ENCODE results near the gene GATB. TPM values are rescaled to one million over a fixed set of nuclear protein-coding genes. Genes with fewer than 3 reads are reported as not detected.
A peak's percentile ranks its signal among the peaks of the same experiment; 100 is the strongest.

GATB gene, protein sequence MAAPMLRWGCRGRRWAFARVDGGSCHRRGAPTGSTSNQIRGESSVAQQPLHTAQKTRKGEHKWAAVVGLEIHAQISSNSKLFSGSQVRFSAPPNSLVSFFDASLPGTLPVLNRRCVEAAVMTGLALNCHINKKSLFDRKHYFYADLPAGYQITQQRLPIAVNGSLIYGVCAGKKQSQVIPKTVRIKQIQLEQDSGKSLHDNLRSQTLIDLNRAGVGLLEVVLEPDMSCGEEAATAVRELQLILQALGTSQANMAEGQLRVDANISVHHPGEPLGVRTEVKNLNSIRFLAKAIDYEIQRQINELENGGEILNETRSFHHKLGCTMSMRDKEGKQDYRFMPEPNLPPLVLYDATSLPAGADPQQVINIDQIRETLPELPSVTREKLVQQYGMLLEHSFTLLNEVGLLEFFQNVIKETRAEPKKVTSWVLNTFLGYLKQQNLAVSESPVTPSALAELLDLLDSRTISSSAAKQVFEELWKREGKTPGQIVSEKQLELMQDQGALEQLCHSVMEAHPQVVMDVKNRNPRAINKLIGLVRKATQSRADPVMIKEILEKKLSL
- polyA plus RNA-seq = 17.4 TPM
- long read RNA-seq, donor 1, partial matches to known transcripts = 0 of 2 reads
- long read RNA-seq, donor 1, other reads (novel, unspliced or antisense) = 0 of 2 reads
- long read RNA-seq, donor 2, transcript GATB-201 (13 exons, 2,385 nt) = major isoform, 5 of 5 reads
- long read RNA-seq, donor 2, partial matches to known transcripts = 0 of 5 reads
- long read RNA-seq, donor 2, other reads (novel, unspliced or antisense) = 0 of 5 reads
- long read RNA-seq, donor 3, transcript GATB-201 (13 exons, 2,385 nt) = major isoform, 5 of 10 reads
- long read RNA-seq, donor 3, partial matches to known transcripts = 5 of 10 reads
- long read RNA-seq, donor 3, other reads (novel, unspliced or antisense) = 0 of 10 reads
- long read RNA-seq, donor 4 = 0 reads
- long read RNA-seq, donor 5, partial matches to known transcripts = 0 of 2 reads
- long read RNA-seq, donor 5, other reads (novel, unspliced or antisense) = 0 of 2 reads
- long read RNA-seq, donor 6, transcript GATB-201 (13 exons, 2,385 nt) = major isoform, 5 of 5 reads
- long read RNA-seq, donor 6, partial matches to known transcripts = 0 of 5 reads
- long read RNA-seq, donor 6, other reads (novel, unspliced or antisense) = 0 of 5 reads
- long read RNA-seq, donor 7 = 0 reads
- long read RNA-seq, donor 8, partial matches to known transcripts = 0 of 4 reads
- long read RNA-seq, donor 8, other reads (novel, unspliced or antisense) = 0 of 4 reads
- long read RNA-seq, donor 9, partial matches to known transcripts = 5 of 7 reads
- long read RNA-seq, donor 9, other reads (novel, unspliced or antisense) = 0 of 7 reads
- long read RNA-seq, donor 10, partial matches to known transcripts = 0 of 2 reads
- long read RNA-seq, donor 10, other reads (novel, unspliced or antisense) = 0 of 2 reads
- long read RNA-seq, donor 11, partial matches to known transcripts = 0 of 1 reads
- long read RNA-seq, donor 11, other reads (novel, unspliced or antisense) = 0 of 1 reads

- DNase-seq = peak; percentile 97
- Histone ChIP-seq H3K4me3 (ENCODE audit: low read length) (peak within 1 kb of the TSS; percentile 97), H3K36me3 (ENCODE audit: control insufficient read depth, insufficient read depth, low read length) (no peaks in the 10 kb centered on the region), H3K9me3 (ENCODE audit: control insufficient read depth, low read depth, low read length) (no peaks in the 10 kb centered on the region), H3K27ac (ENCODE audit: low read length) (peak within 1 kb of the TSS; percentile 21), H3K4me1 (ENCODE audit: control insufficient read depth, insufficient read depth, low read length) (peaks cover 3% of the 10 kb centered on the region), H3K27me3 (ENCODE audit: control insufficient read depth, insufficient read depth, low read length) (peaks cover 4% of the 10 kb centered on the region)
- no CpG with 5 or more reads among the region's 35 CpGs for WGBS (ENCODE audit: insufficient coverage, low lambda C conversion rate)
Measured at GRCh38 chr4:151760712-151761661, at the start of gene GATB. Gene GATB (minus strand): TSS chr4:151761007. CDS start chr4:151760982, 25 bp downstream.

- no CpG with 5 or more reads among the region's 4 CpGs for WGBS (ENCODE audit: insufficient coverage, low lambda C conversion rate)
- Histone ChIP-seq H3K4me1 (ENCODE audit: control insufficient read depth, insufficient read depth, low read length) (peaks cover 4% of the 10 kb centered on the region), H3K4me3 (ENCODE audit: low read length) (no peak overlapping the region), H3K36me3 (ENCODE audit: control insufficient read depth, insufficient read depth, low read length) (no peaks in the 10 kb centered on the region), H3K9me3 (ENCODE audit: control insufficient read depth, low read depth, low read length) (no peaks in the 10 kb centered on the region), H3K27me3 (ENCODE audit: control insufficient read depth, insufficient read depth, low read length) (no peaks in the 10 kb centered on the region), H3K27ac (ENCODE audit: low read length) (no peak overlapping the region)
- no peak for DNase-seq
Measured at GRCh38 chr4:151810476-151810875, 49.7 kb upstream of the GATB start.

DNA sequence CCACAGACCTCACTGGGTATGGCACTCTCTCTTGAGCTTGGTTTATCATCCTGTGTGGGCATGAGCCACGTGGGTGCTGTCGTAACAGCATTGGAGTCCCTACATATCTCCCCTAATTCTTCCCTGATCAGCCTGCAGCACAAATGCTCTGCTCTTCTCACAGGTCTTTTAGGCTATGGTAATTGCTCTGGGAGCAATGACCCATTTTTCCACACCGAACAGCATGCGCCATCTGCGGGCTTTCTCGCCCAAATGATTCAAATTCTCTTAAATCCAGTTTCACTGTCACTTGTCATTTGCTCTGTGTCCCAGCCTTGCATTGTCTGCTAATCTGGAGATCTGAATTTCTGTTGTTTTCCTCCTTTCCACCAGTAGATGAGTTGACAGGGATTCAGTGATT, 48.9 kb upstream of the GATB start:
- Histone ChIP-seq H3K27ac (ENCODE audit: low read length) (no peak overlapping the region), H3K36me3 (ENCODE audit: control insufficient read depth, insufficient read depth, low read length) (no peaks in the 10 kb centered on the region), H3K27me3 (ENCODE audit: control insufficient read depth, insufficient read depth, low read length) (no peaks in the 10 kb centered on the region), H3K4me3 (ENCODE audit: low read length) (no peak overlapping the region), H3K4me1 (ENCODE audit: control insufficient read depth, insufficient read depth, low read length) (peaks cover 4% of the 10 kb centered on the region), H3K9me3 (ENCODE audit: control insufficient read depth, low read depth, low read length) (no peaks in the 10 kb centered on the region)
- DNase-seq = no peak
- WGBS (ENCODE audit: insufficient coverage, low lambda C conversion rate) = no CpG with 5 or more reads among the region's 6 CpGs

DNA sequence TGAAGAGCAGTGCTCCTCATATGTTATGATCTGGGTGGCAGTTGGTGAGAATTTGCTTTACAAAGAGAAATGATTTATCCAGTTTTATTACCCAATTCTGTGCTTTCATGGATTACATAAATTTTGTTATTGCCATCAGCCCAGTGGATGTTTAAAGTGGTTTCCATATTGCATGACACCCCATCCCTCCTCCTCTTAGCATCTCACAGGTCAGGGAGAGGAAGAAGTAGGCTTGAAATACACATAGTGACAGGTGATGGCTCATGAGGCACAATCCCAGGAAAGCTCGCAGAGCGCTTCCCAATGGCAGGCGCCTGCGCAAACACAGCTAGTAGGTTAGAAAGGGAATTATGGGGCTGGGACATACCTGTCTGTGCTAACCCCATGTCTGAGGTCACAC, 47.7 kb upstream of the GATB start:
- Histone ChIP-seq H3K27me3 (ENCODE audit: control insufficient read depth, insufficient read depth, low read length) (no peaks in the 10 kb centered on the region), H3K36me3 (ENCODE audit: control insufficient read depth, insufficient read depth, low read length) (no peaks in the 10 kb centered on the region), H3K4me1 (ENCODE audit: control insufficient read depth, insufficient read depth, low read length) (peaks cover 4% of the 10 kb centered on the region), H3K4me3 (ENCODE audit: low read length) (no peak overlapping the region), H3K9me3 (ENCODE audit: control insufficient read depth, low read depth, low read length) (no peaks in the 10 kb centered on the region), H3K27ac (ENCODE audit: low read length) (no peak overlapping the region)
- no peak for DNase-seq
- no CpG with 5 or more reads among the region's 4 CpGs for WGBS (ENCODE audit: insufficient coverage, low lambda C conversion rate)

DNA sequence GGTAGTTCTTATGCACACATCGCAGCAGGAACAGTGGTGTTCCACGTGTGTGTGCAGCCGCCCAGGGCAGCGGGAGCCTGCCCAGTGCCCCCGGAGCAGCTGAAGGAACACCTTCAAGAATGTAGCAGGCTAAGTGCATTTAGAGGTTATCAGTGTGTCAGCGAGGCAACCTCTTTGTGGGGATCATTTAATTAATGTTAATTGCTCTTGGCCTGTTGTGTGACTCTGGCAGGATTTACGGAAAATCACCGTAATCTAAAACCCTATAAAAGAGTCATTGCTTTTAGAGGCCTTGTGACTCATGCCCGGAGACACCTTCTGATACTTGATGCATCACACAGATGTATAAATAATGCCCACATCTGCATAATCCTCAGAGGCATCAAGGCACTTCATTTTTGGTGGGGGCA, 47.3 kb upstream of the GATB start:
- no peaks in the 10 kb centered on the region for H3K27me3 ChIP-seq (ENCODE audit: control insufficient read depth, insufficient read depth, low read length)
- no peaks in the 10 kb centered on the region for H3K36me3 ChIP-seq (ENCODE audit: control insufficient read depth, insufficient read depth, low read length)
- WGBS (ENCODE audit: insufficient coverage, low lambda C conversion rate) = 55% methylated on average over 2 of the region's 9 CpGs
- no peak overlapping the region for H3K4me3 ChIP-seq (ENCODE audit: low read length)
- no peak for DNase-seq
- H3K4me1 ChIP-seq (ENCODE audit: control insufficient read depth, insufficient read depth, low read length) = peaks cover 4% of the 10 kb centered on the region
- H3K9me3 ChIP-seq (ENCODE audit: control insufficient read depth, low read depth, low read length) = no peaks in the 10 kb centered on the region
- no peak overlapping the region for H3K27ac ChIP-seq (ENCODE audit: low read length)

DNA sequence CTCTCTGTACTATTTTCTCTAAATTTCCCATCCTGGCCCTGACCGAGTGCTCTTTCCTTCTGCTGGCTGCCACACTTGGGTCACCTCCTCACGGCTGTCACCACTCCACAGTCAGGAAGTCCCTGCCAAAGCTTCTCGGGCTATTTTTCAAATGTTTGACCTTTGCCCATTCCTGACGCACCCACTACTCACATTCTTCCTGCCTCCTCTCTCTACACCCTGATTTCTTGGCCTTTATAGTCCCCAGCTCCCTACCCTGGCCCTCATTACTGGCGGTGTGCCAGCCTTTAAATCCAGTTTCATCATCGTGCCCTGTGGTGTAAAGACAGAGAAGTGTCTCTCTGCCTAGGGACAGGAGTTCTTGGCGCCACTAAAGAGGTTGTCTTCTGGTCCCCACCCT, 46.4 kb upstream of the GATB start:
- no peak overlapping the region for H3K27ac ChIP-seq (ENCODE audit: low read length)
- DNase-seq = peak; percentile 30 to 76

GRCh38 chr4:151806511-151806927, 45.7 kb upstream of the GATB start:
- no peaks in the 10 kb centered on the region for H3K36me3 ChIP-seq (ENCODE audit: control insufficient read depth, insufficient read depth, low read length)
- no peak overlapping the region for H3K4me3 ChIP-seq (ENCODE audit: low read length)
- no peak overlapping the region for H3K27ac ChIP-seq (ENCODE audit: low read length)
- 74% methylated on average over 3 of the region's 6 CpGs for WGBS (ENCODE audit: insufficient coverage, low lambda C conversion rate)
- peaks cover 4% of the 10 kb centered on the region for H3K4me1 ChIP-seq (ENCODE audit: control insufficient read depth, insufficient read depth, low read length)
- no peaks in the 10 kb centered on the region for H3K9me3 ChIP-seq (ENCODE audit: control insufficient read depth, low read depth, low read length)
- no peak for DNase-seq
- no peaks in the 10 kb centered on the region for H3K27me3 ChIP-seq (ENCODE audit: control insufficient read depth, insufficient read depth, low read length)

More for the DNA sequence above, 46.4 kb upstream of the GATB start:
- Histone ChIP-seq H3K9me3 (ENCODE audit: control insufficient read depth, low read depth, low read length) (no peaks in the 10 kb centered on the region), H3K27me3 (ENCODE audit: control insufficient read depth, insufficient read depth, low read length) (no peaks in the 10 kb centered on the region), H3K4me1 (ENCODE audit: control insufficient read depth, insufficient read depth, low read length) (peaks cover 4% of the 10 kb centered on the region), H3K36me3 (ENCODE audit: control insufficient read depth, insufficient read depth, low read length) (no peaks in the 10 kb centered on the region), H3K4me3 (ENCODE audit: low read length) (no peak overlapping the region)
- WGBS (ENCODE audit: insufficient coverage, low lambda C conversion rate) = 27% methylated on average over 2 of the region's 7 CpGs

- WGBS (ENCODE audit: insufficient coverage, low lambda C conversion rate) = 100% methylated on average over 1 of the region's 1 CpG
- no peak overlapping the region for H3K4me3 ChIP-seq (ENCODE audit: low read length)
Measured at GRCh38 chr4:151804821-151805220, 44.0 kb upstream of the GATB start.

GRCh38 chr4:151804086-151804630, 43.4 kb upstream of the GATB start:
- H3K27ac ChIP-seq (ENCODE audit: low read length) = no peak overlapping the region
- DNase-seq = no peak
- no peaks in the 10 kb centered on the region for H3K27me3 ChIP-seq (ENCODE audit: control insufficient read depth, insufficient read depth, low read length)
- peaks cover 19% of the 10 kb centered on the region for H3K4me1 ChIP-seq (ENCODE audit: control insufficient read depth, insufficient read depth, low read length)
- WGBS (ENCODE audit: insufficient coverage, low lambda C conversion rate) = 80% methylated on average over 1 of the region's 4 CpGs
- H3K4me3 ChIP-seq (ENCODE audit: low read length) = no peak overlapping the region
- peaks cover 3% of the 10 kb centered on the region for H3K9me3 ChIP-seq (ENCODE audit: control insufficient read depth, low read depth, low read length)
- no peaks in the 10 kb centered on the region for H3K36me3 ChIP-seq (ENCODE audit: control insufficient read depth, insufficient read depth, low read length)

More at GRCh38 chr4:151804821-151805220, 44.0 kb upstream of the GATB start:
- no peak for DNase-seq
- Histone ChIP-seq H3K36me3 (ENCODE audit: control insufficient read depth, insufficient read depth, low read length) (no peaks in the 10 kb centered on the region), H3K27me3 (ENCODE audit: control insufficient read depth, insufficient read depth, low read length) (no peaks in the 10 kb centered on the region), H3K27ac (ENCODE audit: low read length) (no peak overlapping the region), H3K9me3 (ENCODE audit: control insufficient read depth, low read depth, low read length) (peaks cover 3% of the 10 kb centered on the region), H3K4me1 (ENCODE audit: control insufficient read depth, insufficient read depth, low read length) (peaks cover 17% of the 10 kb centered on the region)
